DMS53 (cell line): ENCODE data around the gene TIMP2.

Source experiments
- DNase-seq: peaks from one replicate; lab custom pipeline; 2025; lab: John Stamatoyannopoulos, UW

TIMP2 gene

GRCh38 chr17:78812855-78813254, 112.3 kb downstream of the TIMP2 start:
- DNase-seq = no peak

GRCh38 chr17:78808163-78808562, 117.0 kb downstream of the TIMP2 start:
- DNase-seq = no peak

DNA sequence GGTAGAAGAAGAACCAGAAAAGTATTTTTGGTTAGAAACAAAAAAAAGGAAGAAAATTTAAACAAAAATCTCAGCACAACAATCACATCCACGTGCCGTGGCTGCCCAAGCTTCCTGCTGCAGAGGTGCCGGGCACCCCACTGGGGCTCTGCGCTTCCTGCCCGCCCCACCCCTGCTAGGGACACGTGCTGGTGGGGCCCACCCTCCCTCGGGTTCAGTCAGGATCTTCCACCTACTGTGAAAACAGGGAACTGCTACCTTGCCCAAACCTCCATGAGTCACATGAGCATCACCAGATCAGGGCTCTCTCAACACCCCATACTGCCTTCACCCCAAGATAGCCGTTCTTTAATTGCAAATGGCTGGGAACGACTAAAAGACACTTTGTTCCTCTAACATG, 118.7 kb downstream of the TIMP2 start:
- no peak for DNase-seq

- no peak for DNase-seq
These were observed 119.9 kb downstream of the TIMP2 start for GRCh38 chr17:78805301-78805700.

- DNase-seq = no peak
These were observed 120.4 kb downstream of the TIMP2 start for GRCh38 chr17:78804777-78805176.

DNA sequence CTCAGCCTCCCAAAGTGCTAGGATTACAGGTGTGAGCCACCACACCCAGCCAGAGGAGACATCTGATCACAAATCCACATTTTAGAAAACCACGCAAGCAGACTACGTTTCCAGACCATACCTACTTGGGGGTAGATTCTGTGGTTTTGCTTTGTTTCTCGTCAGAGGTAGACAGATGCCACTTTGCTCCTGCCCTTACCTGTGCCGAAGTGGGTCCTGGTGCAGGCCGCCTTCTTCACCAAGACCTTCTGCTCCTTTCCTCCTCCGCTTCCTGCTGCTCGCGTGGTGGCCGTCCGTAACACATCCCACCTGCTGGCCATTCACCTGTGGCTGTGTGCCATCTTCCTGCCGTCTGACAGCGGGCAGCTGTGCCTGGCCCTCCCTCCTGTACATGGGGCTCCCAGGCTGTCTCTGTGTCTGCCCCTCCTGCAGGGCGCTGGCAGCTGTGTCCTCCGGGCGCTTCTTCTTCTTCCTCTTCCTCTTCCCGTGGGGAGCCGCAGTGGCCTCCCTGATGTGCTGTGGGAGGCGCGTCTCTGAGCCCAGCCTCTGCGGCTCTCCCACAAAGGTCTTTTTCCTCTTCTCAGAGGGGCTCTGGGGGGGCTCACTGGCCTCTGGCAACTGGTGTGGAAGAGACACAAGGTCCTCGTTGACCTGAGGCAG, 121.9 kb downstream of the TIMP2 start:
- DNase-seq = no peak
